Measurements from ENCODE around the gene ENTREP3. TPM values are rescaled to one million over a fixed set of nuclear protein-coding genes. Genes with fewer than 3 reads are reported as not detected.

Gene ENTREP3
- total RNA-seq, 2 experiments from 2014 or later, result 41.1 to 42.2 TPM

DNA sequence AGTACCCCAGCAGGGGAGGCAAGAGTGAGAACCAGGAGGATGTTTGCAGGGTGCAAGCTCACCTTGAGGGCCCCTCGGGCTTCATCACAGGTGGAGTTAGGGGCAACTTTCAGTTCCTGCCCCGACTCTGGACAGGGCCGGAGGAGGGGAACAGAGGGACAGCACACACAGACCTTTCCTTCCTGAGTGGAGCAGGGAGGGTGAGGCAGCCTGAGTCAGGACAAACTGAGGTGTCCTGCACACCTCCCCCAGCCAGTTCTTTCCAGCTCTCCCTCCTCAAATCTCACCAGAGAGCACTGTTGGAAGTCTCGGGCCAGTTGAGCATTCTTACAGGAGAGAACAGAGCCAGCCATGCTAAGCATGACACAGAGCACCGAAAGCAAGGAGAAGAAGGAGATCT lies 1.5 kb downstream of the ENTREP3 start:
- intact Hi-C loops (cut with micrococcal nuclease), result loop anchor here (10.0 kb wide), 1 partner anchor 341 kb away; no protein-coding TSS in a partner anchor
- ChIA-PET CTCF (no interaction called here), POLR2A (interaction anchor here (0.6 to 1.0 kb wide), 3 partner anchors 9 to 70 kb away, joined by 3 to 5 read pairs (median 3); partner anchors contain the start of gene SCAMP3)

DNA sequence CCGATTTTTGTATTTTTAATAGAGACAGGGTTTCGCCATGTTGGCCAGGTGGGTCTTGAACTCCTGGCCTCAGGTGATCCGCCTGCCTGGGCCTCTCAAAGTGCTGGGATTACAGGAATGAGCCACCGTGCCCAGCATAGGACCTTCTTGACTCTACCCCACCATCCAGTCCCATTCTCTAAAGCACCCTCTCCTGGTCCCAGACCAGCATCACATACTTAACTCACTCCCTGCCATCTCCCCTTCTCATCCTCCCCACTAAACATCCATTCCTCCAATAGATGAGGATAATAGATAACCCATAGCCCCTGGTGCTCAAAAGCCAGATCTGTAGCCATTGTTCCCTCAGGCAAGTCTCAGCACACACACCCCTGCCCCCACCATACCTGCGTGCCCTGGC lies 2.1 kb downstream of the ENTREP3 start:
- H3K27me3 Mint-ChIP-seq, result no peaks in the 10 kb centered on the region
- H3K27ac Mint-ChIP-seq, result no peak overlapping the region
- peaks cover 31% of the 10 kb centered on the region for H3K4me1 Mint-ChIP-seq (ENCODE audit: low read depth)
- TF ChIP-seq, protein P1, sequence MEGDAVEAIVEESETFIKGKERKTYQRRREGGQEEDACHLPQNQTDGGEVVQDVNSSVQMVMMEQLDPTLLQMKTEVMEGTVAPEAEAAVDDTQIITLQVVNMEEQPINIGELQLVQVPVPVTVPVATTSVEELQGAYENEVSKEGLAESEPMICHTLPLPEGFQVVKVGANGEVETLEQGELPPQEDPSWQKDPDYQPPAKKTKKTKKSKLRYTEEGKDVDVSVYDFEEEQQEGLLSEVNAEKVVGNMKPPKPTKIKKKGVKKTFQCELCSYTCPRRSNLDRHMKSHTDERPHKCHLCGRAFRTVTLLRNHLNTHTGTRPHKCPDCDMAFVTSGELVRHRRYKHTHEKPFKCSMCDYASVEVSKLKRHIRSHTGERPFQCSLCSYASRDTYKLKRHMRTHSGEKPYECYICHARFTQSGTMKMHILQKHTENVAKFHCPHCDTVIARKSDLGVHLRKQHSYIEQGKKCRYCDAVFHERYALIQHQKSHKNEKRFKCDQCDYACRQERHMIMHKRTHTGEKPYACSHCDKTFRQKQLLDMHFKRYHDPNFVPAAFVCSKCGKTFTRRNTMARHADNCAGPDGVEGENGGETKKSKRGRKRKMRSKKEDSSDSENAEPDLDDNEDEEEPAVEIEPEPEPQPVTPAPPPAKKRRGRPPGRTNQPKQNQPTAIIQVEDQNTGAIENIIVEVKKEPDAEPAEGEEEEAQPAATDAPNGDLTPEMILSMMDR (IDR thresholded peaks at IDR 0.05), result no peak
- peaks cover 15% of the 10 kb centered on the region for H3K36me3 Mint-ChIP-seq (ENCODE audit: low read depth)
- CTCF ChIA-PET, result interaction anchor here (6.6 to 6.9 kb wide), 2 partner anchors 14 to 69 kb away, joined by 170 to 232 read pairs; partner anchors contain the start of genes CLK2, RUSC1 and SCAMP3
- no peak for DNase-seq
- no peaks in the 10 kb centered on the region for H3K9me3 Mint-ChIP-seq
- POLR2A ChIA-PET, result interaction anchor here (0.6 to 1.0 kb wide), 3 partner anchors 8 to 70 kb away, joined by 3 to 5 read pairs (median 3); partner anchors contain the start of gene SCAMP3
- intact Hi-C loops (cut with micrococcal nuclease), result loop anchor here (10.0 kb wide), 1 partner anchor 342 kb away; no protein-coding TSS in a partner anchor
- peak overlapping the region; percentile 77 for H3K4me3 Mint-ChIP-seq
- ATAC-seq, result no peak

More for the DNA sequence above, 1.5 kb downstream of the ENTREP3 start:
- peaks cover 31% of the 10 kb centered on the region for H3K4me1 Mint-ChIP-seq (ENCODE audit: low read depth)
- ATAC-seq, result no peak
- H3K27me3 Mint-ChIP-seq, result no peaks in the 10 kb centered on the region
- no peak overlapping the region for H3K27ac Mint-ChIP-seq
- peaks cover 21% of the 10 kb centered on the region for H3K36me3 Mint-ChIP-seq (ENCODE audit: low read depth)
- H3K4me3 Mint-ChIP-seq, result peak overlapping the region; percentile 77
- no peaks in the 10 kb centered on the region for H3K9me3 Mint-ChIP-seq
- DNase-seq, result no peak
- TF ChIP-seq, protein P1 (IDR thresholded peaks at IDR 0.05), result no peak

DNA sequence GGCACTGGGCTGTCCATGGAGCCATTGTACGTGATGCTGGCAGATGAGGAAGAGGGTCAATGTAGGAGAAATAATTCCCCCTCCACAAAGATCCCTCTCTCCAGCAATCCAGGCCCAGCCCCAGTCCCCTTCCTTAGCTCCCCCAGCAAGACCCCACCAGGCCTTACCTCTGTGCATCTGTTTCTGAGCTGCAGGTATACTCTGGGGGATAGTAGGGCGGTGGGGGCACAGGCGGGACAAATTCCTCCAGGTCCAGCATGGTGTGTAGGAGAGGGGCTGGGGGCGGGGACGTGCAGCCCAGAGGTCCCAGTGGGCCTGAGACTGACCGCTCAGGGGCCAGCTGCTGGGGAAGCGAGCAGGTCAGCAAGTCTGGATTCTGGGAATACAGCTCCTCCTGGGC lies 3.7 kb downstream of the ENTREP3 start:
- H3K27ac Mint-ChIP-seq, result peak overlapping the region; percentile 62

DNA sequence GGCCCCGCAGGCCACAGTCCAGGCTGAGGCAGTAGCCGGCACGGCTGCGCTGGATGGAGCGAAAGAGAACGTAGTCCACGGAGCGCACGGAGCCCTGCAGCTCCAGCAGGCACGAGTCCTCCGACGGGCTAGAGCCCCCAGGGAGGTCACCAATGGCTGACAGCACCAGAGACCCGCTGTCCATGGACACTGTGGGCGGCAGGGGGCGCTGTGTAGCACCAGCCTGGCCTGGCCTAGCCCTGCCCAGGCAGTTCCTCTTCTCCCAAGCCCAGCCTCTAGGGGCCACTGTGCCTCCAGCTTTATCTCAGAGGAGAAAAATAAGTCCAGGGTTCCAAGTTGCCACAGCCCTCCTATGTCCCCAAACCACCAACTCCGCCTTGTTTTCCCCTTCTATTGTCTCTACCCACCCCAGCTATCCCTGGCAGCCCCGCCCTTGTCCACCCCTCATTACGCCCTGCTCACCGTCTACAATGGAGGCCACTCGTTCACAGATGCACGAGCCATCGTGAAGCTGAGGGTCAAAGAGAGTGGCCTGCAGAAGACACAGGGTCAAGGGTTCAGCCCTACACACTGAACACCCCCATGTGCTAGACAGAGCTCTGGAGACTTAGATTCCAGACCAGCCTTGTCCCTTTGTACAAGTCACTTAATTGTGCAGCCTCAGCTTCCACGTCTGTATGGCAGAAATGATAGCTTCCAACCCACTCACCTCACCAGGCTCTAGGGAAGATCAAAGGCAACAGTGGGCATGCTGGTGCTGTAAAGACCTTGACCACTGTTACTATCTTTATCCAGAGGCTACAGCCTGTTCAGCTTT lies 4.4 kb downstream of the ENTREP3 start:
- Mint-ChIP-seq H3K9me3 (no peaks in the 10 kb centered on the region), H3K27me3 (no peaks in the 10 kb centered on the region), H3K4me1 (ENCODE audit: low read depth) (peaks cover 30% of the 10 kb centered on the region), H3K36me3 (ENCODE audit: low read depth) (peaks cover 11% of the 10 kb centered on the region), H3K4me3 (peak overlapping the region; percentile 60), H3K27ac (peak overlapping the region; percentile 62)
- DNase-seq (peak; percentile 98), ATAC-seq (peak; percentile 95)
- CTCF ChIA-PET, result interaction anchor here (0.6 to 6.9 kb wide), 57 partner anchors 10 to 475 kb away, joined by 3 to 232 read pairs (median 5); partner anchors contain the start of genes CLK2, FDPS, FLAD1 and KRTCAP2
- TF ChIP-seq, protein P1 (IDR thresholded peaks at IDR 0.05), result peak; percentile 99
- intact Hi-C loops (cut with micrococcal nuclease), result loop anchor here (10.0 kb wide), 1 partner anchor 344 kb away; no protein-coding TSS in a partner anchor
- POLR2A ChIA-PET, result interaction anchor here (0.7 to 3.4 kb wide), 12 partner anchors 9 to 285 kb away, joined by 3 to 24 read pairs (median 4); partner anchors contain the start of genes CLK2, RUSC1 and SCAMP3

More for the DNA sequence above, 3.7 kb downstream of the ENTREP3 start:
- no peak for ATAC-seq
- Mint-ChIP-seq H3K27me3 (no peaks in the 10 kb centered on the region), H3K36me3 (ENCODE audit: low read depth) (peaks cover 11% of the 10 kb centered on the region), H3K4me1 (ENCODE audit: low read depth) (peaks cover 30% of the 10 kb centered on the region), H3K4me3 (no peak overlapping the region), H3K9me3 (no peaks in the 10 kb centered on the region)
- TF ChIP-seq, protein P1 (IDR thresholded peaks at IDR 0.05), result no peak
- CTCF ChIA-PET, result interaction anchor here (0.8 to 6.9 kb wide), 43 partner anchors 8 to 474 kb away, joined by 3 to 232 read pairs (median 6); partner anchors contain the start of genes CLK2, FDPS, KRTCAP2 and MSTO1
- POLR2A ChIA-PET, result interaction anchor here (0.8 to 3.4 kb wide), 9 partner anchors 8 to 71 kb away, joined by 3 to 24 read pairs (median 5); partner anchors contain the start of genes CLK2, RUSC1 and SCAMP3
- intact Hi-C loops (cut with micrococcal nuclease), result loop anchor here (10.0 kb wide), 1 partner anchor 343 kb away; no protein-coding TSS in a partner anchor
- no peak for DNase-seq
